Fibroblast of mammary gland (primary cell): Measurements from ENCODE around the gene CACNA1G.

Experiments
- DNase-seq: peaks from one replicate; pipeline ENCODE4 v3.0.0-alpha.2; 2010; ENCODE audit warnings: low read depth
- H3K4me3 ChIP-seq: 2 replicates; pipeline ENCODE4 v1.5.1; 2011; ENCODE audit warnings: low read depth, mild to moderate bottlenecking, low read length, moderate library complexity; ENCODE audit not compliant: control insufficient read depth
- TF ChIP-seq, protein P1 (sequence below): conservative IDR thresholded peaks from 2 replicates; pipeline ENCODE4 v1.5.1; 2011; ENCODE audit warnings: low read depth, low read length, inconsistent platforms; ENCODE audit not compliant: control insufficient read depth, insufficient read depth

CACNA1G gene

GRCh38 chr17:50578173-50578572 is 17.7 kb downstream of the CACNA1G start:
- TF ChIP-seq, protein P1, sequence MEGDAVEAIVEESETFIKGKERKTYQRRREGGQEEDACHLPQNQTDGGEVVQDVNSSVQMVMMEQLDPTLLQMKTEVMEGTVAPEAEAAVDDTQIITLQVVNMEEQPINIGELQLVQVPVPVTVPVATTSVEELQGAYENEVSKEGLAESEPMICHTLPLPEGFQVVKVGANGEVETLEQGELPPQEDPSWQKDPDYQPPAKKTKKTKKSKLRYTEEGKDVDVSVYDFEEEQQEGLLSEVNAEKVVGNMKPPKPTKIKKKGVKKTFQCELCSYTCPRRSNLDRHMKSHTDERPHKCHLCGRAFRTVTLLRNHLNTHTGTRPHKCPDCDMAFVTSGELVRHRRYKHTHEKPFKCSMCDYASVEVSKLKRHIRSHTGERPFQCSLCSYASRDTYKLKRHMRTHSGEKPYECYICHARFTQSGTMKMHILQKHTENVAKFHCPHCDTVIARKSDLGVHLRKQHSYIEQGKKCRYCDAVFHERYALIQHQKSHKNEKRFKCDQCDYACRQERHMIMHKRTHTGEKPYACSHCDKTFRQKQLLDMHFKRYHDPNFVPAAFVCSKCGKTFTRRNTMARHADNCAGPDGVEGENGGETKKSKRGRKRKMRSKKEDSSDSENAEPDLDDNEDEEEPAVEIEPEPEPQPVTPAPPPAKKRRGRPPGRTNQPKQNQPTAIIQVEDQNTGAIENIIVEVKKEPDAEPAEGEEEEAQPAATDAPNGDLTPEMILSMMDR, result no peak
- H3K4me3 ChIP-seq, result no peak overlapping the region
- no peak for DNase-seq

GRCh38 chr17:50579399-50579798 is 18.9 kb downstream of the CACNA1G start:
- no peak for DNase-seq
- TF ChIP-seq, protein P1, result no peak
- no peak overlapping the region for H3K4me3 ChIP-seq

GRCh38 chr17:50580646-50581045 is 20.1 kb downstream of the CACNA1G start:
- DNase-seq, result no peak
- no peak overlapping the region for H3K4me3 ChIP-seq
- TF ChIP-seq, protein P1, result no peak

- no peak for DNase-seq
- TF ChIP-seq, protein P1, result no peak
- H3K4me3 ChIP-seq, result no peak overlapping the region
Measured at GRCh38 chr17:50581316-50581715, 20.8 kb downstream of the CACNA1G start.

- no peak overlapping the region for H3K4me3 ChIP-seq
- TF ChIP-seq, protein P1, result no peak
- no peak for DNase-seq
Measured at GRCh38 chr17:50582741-50583140, 22.2 kb downstream of the CACNA1G start.

- H3K4me3 ChIP-seq, result no peak overlapping the region
- no peak for DNase-seq
- TF ChIP-seq, protein P1, result no peak
Measured at GRCh38 chr17:50583641-50584040, 23.1 kb downstream of the CACNA1G start.

DNA sequence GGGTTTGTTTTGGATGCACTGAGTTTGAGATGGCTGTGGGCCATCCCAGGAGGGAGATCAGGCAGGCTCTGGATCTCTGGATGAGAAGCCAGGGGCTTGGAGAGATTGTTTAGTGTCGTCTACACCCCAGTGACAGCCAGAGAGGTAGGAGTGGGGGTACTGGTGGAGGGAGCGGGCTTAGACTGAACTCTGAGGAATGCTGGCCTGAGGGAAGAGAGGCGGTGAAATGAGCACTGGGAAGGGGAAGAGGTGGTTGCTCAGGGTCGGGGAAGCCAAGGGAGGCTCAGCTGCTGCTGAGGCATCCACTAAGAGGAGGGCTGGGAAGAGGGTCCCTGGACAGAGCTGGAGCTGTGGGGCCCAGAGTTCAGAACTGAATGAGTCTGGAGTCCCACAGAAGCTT is 23.6 kb downstream of the CACNA1G start:
- DNase-seq, result no peak
- no peak overlapping the region for H3K4me3 ChIP-seq
- TF ChIP-seq, protein P1, result no peak
